Stimulated activated CD8-positive, alpha-beta memory T cell treated with anti-CD3 and anti-CD28 coated beads, Interleukin-4, amount 100 ng/mL, for 48 hours (primary cell): ENCODE measurements around the gene FGF2.
"Not testable (repeated sequence)": the region's sequence is repeated elsewhere in the genome, so short reads cannot be mapped to it uniquely, and the experiment has no call there.

ENCODE experiments used
- DNase-seq: peaks from one replicate; pipeline ENCODE4 v3.0.0-alpha.2; 2020

FGF2 gene

DNA sequence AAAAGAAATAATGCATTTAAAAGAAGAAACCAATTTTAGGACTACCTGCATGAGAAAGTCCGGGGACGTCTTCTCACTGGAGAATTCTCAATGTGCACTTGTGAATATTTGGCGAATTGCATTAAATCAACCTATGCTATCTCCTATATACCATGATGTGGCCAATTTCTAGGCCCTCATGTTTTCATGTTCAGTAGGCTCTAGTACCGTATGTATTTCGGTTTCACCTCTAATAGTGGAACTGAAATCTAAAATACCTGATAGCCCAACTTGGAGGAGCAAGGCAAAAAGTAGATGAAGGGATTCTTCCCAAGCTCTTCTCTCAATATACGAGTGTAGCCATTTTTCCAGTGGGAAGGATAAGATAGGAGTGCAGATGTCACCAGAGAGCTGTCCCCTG, 11.4 kb upstream of the FGF2 start:
- DNase-seq: no peak

DNA sequence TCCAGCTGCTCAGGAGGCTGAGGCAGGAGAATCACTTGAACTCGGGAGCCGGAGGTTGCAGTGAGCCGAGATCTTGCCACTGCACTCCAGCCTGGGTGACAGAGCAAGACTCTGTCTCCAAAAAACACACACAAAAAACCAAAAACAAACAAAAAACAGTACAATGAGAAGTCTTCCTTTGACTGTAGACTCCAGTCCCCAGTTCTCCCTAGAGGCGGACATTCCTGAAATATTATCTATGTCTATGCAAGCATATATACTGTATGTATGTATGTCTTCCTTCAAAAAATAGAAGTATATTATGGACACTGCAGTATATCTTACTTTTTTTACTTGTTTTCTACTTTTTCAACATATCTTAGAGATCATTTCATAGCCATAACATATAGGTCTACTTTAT, 10.2 kb upstream of the FGF2 start:
- DNase-seq: no peak

DNA sequence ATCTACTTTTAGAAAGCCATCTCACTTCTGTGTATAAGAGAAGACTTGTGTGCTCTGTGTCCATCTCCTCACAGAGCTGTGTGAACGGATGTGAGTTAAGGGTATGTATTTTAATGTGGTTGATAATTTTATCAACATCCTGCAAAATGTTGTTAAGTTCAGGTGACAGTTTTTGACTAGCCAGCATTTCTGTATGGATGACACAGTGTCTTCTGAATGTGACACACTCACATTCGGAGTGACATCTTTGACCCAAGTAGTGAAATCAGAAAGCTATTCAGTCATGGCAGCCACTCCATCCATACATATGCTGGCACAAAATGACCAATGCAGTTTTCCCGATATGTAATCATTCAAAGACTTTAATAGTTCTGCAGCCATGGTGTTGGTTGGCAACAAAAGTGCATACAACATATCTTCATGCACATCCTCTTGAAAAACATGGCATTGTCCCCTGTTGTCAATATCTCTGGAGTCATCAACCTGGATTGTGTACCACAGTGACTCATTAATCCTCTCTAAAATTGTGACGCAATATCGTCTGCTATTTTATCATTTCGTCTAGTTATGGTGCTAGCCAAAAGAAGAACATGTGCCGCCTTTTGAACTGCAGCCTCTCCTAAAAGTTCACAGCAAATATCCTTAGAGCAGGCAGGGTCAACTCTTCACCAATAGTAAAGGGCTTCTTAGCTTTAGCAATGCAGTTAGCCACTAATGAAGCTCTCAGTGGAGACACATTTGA, 6.8 kb upstream of the FGF2 start:
- no peak for DNase-seq

- no peak for DNase-seq
Measured at GRCh38 chr4:122821092-122821491, 5.5 kb upstream of the FGF2 start.

DNA sequence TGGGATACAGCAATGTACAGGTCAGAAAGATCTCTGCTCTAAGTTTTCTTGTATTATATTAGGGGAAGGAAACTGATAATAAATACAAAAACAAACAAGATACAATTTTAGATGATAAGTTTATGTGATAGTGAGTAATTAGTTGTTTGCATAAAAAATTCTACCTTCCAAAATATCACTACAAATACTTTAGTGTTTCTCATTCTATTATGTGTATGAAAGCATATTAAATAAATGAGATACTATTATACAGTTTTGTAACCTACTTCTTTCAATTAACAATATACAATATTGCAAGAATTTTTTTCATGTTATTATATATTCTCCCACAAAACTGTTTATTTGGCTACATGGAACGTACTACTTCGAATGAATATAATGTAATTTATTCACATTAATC, 4.2 kb upstream of the FGF2 start:
- DNase-seq: no peak

DNA sequence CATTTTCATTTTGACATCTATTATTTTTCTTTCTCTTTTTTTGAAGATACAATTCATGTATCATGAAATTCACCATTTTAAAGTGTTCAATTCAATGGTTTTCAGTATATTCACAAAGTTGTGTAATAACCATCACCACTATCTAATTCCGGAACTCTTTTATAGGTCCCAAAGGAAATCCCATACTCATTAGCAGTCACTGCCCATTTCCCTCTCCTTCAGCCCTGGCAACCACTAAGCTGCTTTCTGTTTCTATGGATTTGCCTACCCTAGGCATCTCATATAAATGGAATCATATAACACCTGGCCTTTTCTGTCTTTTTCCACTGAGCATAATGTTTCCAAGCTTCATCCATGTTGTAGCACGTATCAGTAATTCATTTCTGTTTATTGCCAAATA, 3.2 kb upstream of the FGF2 start:
- DNase-seq: no peak

DNA sequence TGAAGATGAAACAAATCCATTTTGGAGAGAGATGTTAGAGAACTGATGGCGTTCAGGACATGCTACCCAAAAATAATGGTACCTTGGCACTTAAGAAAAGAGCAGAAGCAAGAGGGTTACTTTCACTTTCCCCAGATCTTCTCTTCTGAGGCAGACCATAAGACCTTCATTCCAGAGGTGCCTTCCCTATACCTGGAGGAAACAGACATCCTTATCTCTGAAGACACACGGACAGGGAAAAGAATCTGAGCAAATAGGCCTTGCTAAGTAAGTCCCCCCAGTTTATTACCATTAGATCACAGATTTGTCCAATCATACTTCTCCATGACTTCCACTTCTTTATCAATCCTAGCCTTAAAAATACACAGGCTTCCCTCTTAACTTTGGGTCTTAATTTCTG, 2.0 kb upstream of the FGF2 start:
- DNase-seq: no peak

GRCh38 chr4:122826079-122826527, 528 bp upstream of the FGF2 start:
- no peak for DNase-seq

GRCh38 chr4:122827258-122827878, 737 bp downstream of the FGF2 start:
- peak; percentile 60 for DNase-seq

DNA sequence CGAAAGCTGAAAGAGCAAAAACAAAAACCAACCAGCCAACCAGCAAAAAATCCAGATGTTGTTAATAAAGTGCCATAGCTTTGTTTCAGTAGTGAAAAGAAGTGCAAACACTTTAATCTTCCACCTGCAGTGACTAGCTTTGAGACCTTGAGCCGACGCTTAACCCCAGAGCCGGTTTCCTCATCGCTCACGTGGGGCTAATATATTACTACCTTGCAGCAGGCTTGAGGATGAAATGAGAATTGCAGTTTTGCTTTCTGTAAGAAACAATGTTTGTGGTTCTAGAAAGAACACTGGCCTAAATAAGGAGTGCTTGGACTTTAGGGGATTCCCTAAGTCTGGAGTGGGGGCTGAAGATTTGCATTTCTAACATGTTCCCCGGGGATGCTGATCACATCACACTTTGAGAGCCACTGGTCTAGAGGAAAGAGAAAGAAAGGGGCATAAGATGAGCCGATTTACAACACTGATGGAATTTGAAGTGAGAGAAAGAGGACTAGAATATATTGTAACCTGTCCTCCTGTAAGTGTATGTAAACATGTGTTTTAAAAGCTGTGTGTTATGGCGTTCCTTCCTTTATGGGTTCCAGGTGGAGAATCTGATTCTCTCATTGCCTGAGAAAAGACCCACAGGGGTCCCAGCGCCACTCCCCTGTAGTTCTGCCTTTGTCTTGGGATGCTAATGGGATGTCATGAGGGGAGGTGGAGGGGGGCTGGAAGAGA, 1.4 kb downstream of the FGF2 start:
- peak; percentile 31 for DNase-seq

DNA sequence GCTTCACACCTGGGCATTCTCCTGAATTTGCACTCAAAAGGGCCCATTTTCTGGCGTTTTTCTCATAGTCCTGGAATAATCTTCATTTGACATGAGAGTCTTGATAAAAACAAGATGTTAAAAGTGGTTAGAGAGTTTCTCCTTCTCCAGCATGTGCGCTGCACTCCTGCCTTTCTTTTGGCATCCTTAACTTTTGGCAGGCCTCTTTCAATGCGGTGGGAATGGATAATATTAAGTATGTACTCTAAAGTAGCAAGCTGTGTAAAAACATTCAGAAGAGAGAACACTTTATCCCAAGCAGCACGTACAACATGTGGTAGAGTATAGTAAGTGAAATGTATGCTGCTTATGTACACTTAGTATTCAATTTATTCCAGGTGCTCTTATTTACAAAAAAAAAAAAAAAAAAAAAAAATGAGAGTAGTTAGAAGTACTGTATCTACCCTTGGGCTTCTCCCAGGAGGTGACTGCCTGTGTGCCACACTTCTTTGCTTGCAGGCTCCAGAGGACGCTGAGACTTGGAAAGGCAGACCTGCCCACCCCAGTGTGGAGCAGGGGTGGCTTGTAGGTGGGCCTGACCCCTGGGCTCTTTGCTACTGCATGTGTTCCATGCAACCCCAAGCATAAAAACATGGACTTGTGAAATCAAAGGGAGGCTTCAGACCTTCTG, 3.9 kb downstream of the FGF2 start:
- DNase-seq: no peak

DNA sequence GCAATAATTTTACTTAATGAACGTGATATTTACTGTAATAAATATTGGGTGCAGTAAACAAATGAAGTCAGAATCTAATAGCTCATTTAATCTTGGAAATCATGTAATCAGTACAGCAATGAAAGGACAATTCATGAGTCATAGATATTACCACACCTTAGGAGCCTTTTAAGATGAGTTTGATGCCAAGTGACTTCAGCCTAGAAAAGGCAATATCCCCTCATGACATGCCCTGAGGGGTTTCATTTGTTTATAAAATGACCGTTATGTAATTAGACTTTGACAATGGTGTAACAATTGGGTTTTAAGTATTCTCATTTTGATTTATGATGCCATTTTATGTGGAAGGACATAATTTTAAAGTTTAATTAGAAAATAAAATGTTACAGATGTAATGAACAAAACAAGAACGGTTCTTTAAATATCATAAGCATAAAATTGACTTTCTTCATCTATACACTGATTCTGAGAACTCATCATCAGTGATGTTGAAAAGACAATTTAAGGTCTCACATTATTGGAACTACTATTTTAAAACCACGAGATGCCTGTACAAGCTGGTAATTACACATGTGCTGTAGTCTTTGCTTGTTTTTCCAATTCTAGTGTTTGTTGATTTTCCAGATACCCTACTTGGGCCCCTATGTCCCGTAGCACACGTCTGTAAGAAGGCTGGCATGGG, 5.0 kb downstream of the FGF2 start:
- DNase-seq: no peak

DNA sequence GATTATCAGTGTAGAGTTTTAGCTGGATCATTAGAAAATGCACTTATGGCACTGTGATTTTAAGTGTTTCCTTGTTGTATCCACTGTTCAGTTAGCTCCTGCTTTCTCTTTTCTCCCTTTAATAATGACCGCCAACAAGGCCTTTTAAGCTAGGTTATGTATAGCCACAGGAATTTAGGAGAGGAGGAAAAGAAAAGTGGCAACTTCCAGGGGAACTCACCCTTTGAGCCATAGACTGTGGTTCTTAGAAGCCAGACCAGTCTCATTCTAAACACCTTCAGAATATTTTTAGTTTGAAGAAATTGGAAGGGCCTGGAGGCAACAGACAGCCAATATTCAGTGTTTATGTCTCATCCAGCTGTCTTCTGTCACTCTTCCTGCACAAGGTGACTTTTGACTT, 6.1 kb downstream of the FGF2 start:
- no peak for DNase-seq

GRCh38 chr4:122833999-122834398, 7.4 kb downstream of the FGF2 start:
- no peak for DNase-seq

DNA sequence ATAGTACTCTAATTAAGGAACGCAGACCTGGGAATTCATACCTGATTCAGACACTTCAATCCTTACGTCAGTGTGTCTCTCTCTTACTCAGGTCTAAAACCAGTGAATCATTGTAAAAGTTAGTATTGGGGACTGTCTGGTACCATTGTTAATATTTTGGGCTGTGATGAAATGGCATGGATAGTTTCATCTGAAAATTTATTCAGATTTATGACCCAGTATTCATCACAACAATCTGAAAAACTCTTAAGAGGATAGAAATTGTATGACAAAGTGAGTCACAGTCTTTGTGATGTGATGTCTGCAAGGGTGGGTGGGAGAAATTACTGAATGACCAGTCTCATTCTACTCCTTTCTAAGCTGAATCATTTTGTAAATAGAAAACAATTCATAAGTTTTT, 10.3 kb downstream of the FGF2 start:
- DNase-seq: no peak

GRCh38 chr4:122838034-122838433, 11.4 kb downstream of the FGF2 start:
- DNase-seq: no peak

- DNase-seq: no peak
Measured at GRCh38 chr4:122842392-122842791, 15.8 kb downstream of the FGF2 start.

DNA sequence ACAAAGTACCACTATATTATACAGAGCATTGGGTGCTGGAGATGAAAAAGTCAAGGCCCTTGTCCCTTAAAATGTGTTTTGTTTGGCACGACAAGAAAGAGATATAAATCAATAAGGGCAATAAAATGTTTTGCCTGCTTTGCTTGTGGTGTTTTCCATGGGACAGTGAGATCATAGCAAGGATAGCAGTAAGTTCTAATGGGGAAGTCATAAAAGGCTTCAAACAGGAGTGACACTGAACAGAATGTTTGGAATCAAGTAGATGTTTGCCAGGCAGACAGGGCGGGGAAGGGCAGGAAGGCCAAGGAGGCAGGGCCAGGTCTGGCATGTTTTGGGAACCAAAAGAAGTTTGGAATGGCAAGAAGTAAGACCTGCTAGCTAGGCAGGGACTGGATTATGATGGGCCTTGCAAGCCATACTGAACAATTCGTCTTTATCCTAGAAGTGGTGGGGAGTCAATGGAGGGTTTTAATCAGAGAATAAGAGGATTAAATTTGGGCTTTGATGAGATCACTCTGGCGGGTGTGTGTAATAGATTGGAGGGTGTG, 16.4 kb downstream of the FGF2 start:
- no peak for DNase-seq

GRCh38 chr4:122844391-122844790, 17.8 kb downstream of the FGF2 start:
- DNase-seq: not testable (repeated sequence)

DNA sequence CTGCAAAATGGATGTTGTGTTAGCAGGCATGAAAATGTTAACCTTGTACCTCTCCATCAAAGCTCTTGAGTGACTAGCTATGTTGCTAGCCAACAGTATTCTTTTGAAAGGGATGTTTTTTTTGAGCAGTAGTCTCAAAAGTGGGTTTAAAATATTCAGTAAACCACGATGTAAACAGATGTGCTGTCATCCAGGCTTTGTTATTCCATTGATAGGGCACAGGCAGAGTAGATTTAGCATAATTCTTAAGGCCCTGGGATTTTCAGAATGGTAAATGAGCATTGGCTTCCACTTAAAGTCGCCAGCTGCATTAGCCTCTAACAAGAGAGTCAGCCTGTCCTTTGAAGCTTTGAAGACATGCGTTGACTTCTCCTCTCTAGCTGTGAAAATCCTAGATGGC, 18.4 kb downstream of the FGF2 start:
- no peak for DNase-seq

- DNase-seq: no peak
Measured at GRCh38 chr4:122845760-122846159, 19.1 kb downstream of the FGF2 start.

DNA sequence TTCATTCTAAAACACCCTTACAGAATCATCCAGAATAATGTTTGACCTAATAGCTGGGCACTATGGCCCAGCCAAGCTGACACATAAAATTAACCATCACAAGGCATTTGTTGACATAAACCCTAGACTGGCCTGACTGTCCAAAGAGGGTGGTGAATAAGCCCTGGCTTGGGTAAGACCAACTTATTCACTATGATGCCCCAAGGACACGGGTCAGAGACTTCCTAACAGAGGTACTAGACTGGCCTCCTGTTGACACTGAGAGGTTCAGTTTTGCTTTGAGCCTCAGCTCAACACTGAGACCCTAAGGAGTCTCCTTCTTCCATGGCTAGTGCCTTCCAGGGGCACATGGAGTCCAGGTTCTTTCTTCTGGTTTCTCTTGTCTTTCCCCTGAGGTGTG, 21.3 kb downstream of the FGF2 start:
- no peak for DNase-seq

GRCh38 chr4:122849789-122850188, 23.2 kb downstream of the FGF2 start:
- DNase-seq: not testable (repeated sequence)
